ENCODE results near the gene KLRG1.
A peak's percentile ranks its signal among the peaks of the same experiment; 100 is the strongest.

- TF ChIP-seq CTCF (IDR thresholded peaks at IDR 0.05; ENCODE audit: borderline replicate concordance, extremely low read depth, low read length, poor library complexity, severe bottlenecking), result peak; percentile 84
- no peak for TF ChIP-seq EZH2 (IDR thresholded peaks at IDR 0.05; ENCODE audit: borderline replicate concordance, low read depth, low read length, severe bottlenecking)
These were observed 50.1 kb downstream of the KLRG1 start for GRCh38 chr12:9039397-9039977.

Measured in DND-41 (cell line).